HepG2 (cell line): ENCODE measurements around the gene COPZ1. TPM values are rescaled to one million over a fixed set of nuclear protein-coding genes. Genes with fewer than 3 reads are reported as not detected.

Experiments used
- HNF1A ChIP-seq, 2 experiments: sonication (generic) in 1 of 2; formaldehyde crosslinking in 1 of 2; IDR thresholded peaks; 2 replicates each; pipeline versions ENCODE4 v1.4.0 to v1.6.1; 2016 to 2020; ENCODE audit warnings: borderline replicate concordance in 1 of 2, low read depth in 1 of 2, mild to moderate bottlenecking in 1 of 2, missing genetic modification reagents in 1 of 2
- IRX3 ChIP-seq: sonication (generic); formaldehyde crosslinking; IDR thresholded peaks from 2 replicates; pipeline ENCODE4 v1.8.1; 2023; ENCODE audit warnings: mild to moderate bottlenecking, low read depth, missing genetic modification reagents, borderline replicate concordance
- ZNF276 ChIP-seq: sonication (generic); formaldehyde crosslinking; IDR thresholded peaks from 2 replicates; pipeline ENCODE4 v1.4.0; 2020; ENCODE audit warnings: mild to moderate bottlenecking, low read depth, missing genetic modification reagents
- ZNF503 ChIP-seq: sonication (generic); formaldehyde crosslinking; IDR thresholded peaks from 2 replicates; pipeline ENCODE4 v1.4.0; 2020; ENCODE audit warnings: missing genetic modification reagents
- ZNF713 ChIP-seq: sonication (generic); formaldehyde crosslinking; IDR thresholded peaks from 2 replicates; pipeline ENCODE4 v1.4.0; 2020; ENCODE audit warnings: mild to moderate bottlenecking, missing genetic modification reagents
- polyA plus RNA-seq, 8 experiments: library from polyadenylated mRNA; depleted of rRNA in 3 of 8; stranded (reverse) in 7 of 8; unstranded in 1 of 8; fragments of >200 nt; fragmentation: Illumina TruSeq in 4 of 8; extraction: Trizol in 4 of 8; gene quantifications; 2 replicates each; pipeline versions ENCODE4 v1.2.1 to v1.2.3, GENCODE V29; 2011 to 2016; ENCODE audit warnings: low read depth in 4 of 8, missing spikeins in 1 of 8, mixed read lengths in 1 of 8; ENCODE audit not compliant: insufficient read depth in 1 of 8
- total RNA-seq, 5 experiments: library from RNA; depleted of rRNA; stranded (reverse); fragments of >200 nt; fragmentation: Illumina TruSeq; extraction: Trizol; gene quantifications; 2 replicates each; pipeline ENCODE4 v1.2.3, GENCODE V29; 2016; ENCODE audit warnings: low read depth in 1 of 5
- TF ChIP-seq, protein P1 (sequence below): sonication (generic); formaldehyde crosslinking; IDR thresholded peaks from 2 replicates; pipeline ENCODE4 v1.4.0; 2020; ENCODE audit warnings: missing genetic modification reagents
- TF ChIP-seq, protein P2 (sequence below): IDR thresholded peaks from 2 replicates; pipeline ENCODE4 v1.6.1; 2018; ENCODE audit warnings: missing genetic modification reagents
- TF ChIP-seq, protein P3 (sequence below): sonication (generic); formaldehyde crosslinking; IDR thresholded peaks from 2 replicates; pipeline ENCODE4 v1.5.0; 2020; ENCODE audit warnings: mild to moderate bottlenecking, missing genetic modification reagents

The COPZ1 gene
- total and polyA plus RNA-seq, 2 of the 13 experiments (the other 11 are each of a cell fraction or from before 2014, with no cell fraction given): 125 to 184 TPM

DNA sequence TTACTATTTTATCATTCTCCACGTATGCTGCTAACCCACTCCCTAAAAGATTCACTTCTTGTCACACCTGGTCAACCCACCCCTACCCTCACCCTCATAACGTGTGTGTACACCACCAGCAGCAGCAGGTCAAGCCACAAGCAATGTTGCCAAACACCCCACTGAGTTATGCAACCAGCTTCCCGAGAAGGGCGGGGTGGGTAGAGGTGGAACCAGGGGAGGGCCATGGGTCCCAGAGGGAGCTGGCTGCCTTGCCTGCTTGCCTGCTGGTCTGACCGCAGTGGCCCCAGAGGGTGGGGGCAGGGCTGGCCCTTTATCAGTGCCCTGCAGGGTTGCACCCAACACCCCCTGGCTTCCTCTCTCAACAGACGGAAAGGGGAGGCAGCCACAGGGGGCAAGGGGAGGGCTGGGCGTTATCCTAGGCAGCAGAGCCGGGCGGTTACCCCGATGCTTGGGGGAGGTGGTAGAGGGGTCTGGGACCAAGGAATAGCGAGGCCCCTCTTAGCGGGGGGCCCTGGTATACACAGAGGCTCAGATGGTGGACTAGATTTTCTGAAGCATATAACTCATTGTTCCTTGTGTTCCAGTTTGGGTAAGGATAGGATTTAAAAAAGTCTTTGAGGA lies 20.6 kb upstream of the COPZ1 start (continued):
- TF ChIP-seq HNF1A (IDR thresholded peaks at IDR 0.05; ENCODE audit: low read depth): no peak
- TF ChIP-seq HNF1A (CRISPR knock-in tag; IDR thresholded peaks at IDR 0.05; ENCODE audit: borderline replicate concordance): 0 out of 2 replicates have a peak, but pooled peaks have one; percentile 21
- TF ChIP-seq, protein P1, sequence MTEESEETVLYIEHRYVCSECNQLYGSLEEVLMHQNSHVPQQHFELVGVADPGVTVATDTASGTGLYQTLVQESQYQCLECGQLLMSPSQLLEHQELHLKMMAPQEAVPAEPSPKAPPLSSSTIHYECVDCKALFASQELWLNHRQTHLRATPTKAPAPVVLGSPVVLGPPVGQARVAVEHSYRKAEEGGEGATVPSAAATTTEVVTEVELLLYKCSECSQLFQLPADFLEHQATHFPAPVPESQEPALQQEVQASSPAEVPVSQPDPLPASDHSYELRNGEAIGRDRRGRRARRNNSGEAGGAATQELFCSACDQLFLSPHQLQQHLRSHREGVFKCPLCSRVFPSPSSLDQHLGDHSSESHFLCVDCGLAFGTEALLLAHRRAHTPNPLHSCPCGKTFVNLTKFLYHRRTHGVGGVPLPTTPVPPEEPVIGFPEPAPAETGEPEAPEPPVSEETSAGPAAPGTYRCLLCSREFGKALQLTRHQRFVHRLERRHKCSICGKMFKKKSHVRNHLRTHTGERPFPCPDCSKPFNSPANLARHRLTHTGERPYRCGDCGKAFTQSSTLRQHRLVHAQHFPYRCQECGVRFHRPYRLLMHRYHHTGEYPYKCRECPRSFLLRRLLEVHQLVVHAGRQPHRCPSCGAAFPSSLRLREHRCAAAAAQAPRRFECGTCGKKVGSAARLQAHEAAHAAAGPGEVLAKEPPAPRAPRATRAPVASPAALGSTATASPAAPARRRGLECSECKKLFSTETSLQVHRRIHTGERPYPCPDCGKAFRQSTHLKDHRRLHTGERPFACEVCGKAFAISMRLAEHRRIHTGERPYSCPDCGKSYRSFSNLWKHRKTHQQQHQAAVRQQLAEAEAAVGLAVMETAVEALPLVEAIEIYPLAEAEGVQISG: peak; percentile 72
- no peak for TF ChIP-seq ZNF713 (CRISPR knock-in tag)
- TF ChIP-seq ZNF276 (CRISPR knock-in tag): no peak
- TF ChIP-seq, protein P2, sequence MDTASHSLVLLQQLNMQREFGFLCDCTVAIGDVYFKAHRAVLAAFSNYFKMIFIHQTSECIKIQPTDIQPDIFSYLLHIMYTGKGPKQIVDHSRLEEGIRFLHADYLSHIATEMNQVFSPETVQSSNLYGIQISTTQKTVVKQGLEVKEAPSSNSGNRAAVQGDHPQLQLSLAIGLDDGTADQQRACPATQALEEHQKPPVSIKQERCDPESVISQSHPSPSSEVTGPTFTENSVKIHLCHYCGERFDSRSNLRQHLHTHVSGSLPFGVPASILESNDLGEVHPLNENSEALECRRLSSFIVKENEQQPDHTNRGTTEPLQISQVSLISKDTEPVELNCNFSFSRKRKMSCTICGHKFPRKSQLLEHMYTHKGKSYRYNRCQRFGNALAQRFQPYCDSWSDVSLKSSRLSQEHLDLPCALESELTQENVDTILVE (CRISPR knock-in tag): peak; percentile 41; the same call in 1 of the 2 replicates
- peak; percentile 51; the same call in 1 of the 2 replicates for TF ChIP-seq ZNF503
- TF ChIP-seq, protein P3, sequence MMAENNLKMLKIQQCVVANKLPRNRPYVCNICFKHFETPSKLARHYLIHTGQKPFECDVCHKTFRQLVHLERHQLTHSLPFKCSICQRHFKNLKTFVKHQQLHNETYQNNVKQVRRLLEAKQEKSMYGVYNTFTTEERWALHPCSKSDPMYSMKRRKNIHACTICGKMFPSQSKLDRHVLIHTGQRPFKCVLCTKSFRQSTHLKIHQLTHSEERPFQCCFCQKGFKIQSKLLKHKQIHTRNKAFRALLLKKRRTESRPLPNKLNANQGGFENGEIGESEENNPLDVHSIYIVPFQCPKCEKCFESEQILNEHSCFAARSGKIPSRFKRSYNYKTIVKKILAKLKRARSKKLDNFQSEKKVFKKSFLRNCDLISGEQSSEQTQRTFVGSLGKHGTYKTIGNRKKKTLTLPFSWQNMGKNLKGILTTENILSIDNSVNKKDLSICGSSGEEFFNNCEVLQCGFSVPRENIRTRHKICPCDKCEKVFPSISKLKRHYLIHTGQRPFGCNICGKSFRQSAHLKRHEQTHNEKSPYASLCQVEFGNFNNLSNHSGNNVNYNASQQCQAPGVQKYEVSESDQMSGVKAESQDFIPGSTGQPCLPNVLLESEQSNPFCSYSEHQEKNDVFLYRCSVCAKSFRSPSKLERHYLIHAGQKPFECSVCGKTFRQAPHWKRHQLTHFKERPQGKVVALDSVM (CRISPR knock-in tag): no peak
- no peak for TF ChIP-seq IRX3
